WTC11 (cell line): ENCODE results near the gene AGXT. TPM values are rescaled to one million over a fixed set of nuclear protein-coding genes. Genes with fewer than 3 reads are reported as not detected.

Experiments
- ATAC-seq: fragments of 200-7000 bp; cut with Tn5 transposase; 2 replicates; pipeline ENCODE4 v1.10.0; 2021; ENCODE audit warnings: mild to moderate bottlenecking, moderate library complexity
- CTCF ChIA-PET: fragments of 300-600 bp; sonication (Branson Sonifier 250); formaldehyde crosslinking; loops from one replicate; lab custom pipeline; 2021; ENCODE audit warnings: antibody characterized with exemption; lab: Charles Lee
- POLR2A ChIA-PET: fragments of 350-600 bp; sonication (Branson Sonifier 250); formaldehyde crosslinking; loops from one replicate; lab custom pipeline; 2021; ENCODE audit warnings: antibody characterized with exemption; lab: Charles Lee
- DNase-seq: peaks from one replicate; pipeline ENCODE4 v3.0.0; 2021; ENCODE audit warnings: low spot score
- H3K27ac Mint-ChIP-seq: 2 replicates; pipeline ENCODE4 v1.8.0; 2021; ENCODE audit warnings: mixed read lengths
- H3K27me3 Mint-ChIP-seq: 2 replicates; pipeline ENCODE4 v1.8.0; 2021; ENCODE audit warnings: low read depth, mild to moderate bottlenecking, moderate library complexity, mixed read lengths
- H3K36me3 Mint-ChIP-seq: 2 replicates; pipeline ENCODE4 v1.8.0; 2021; ENCODE audit warnings: mixed read lengths
- H3K4me1 Mint-ChIP-seq: 2 replicates; pipeline ENCODE4 v1.8.0; 2022; ENCODE audit warnings: mixed read lengths
- H3K4me3 Mint-ChIP-seq: 2 replicates; pipeline ENCODE4 v1.8.0; 2021; ENCODE audit warnings: mild to moderate bottlenecking, moderate library complexity, mixed read lengths
- H3K9me3 Mint-ChIP-seq: 2 replicates; pipeline ENCODE4 v1.8.0; 2021; ENCODE audit warnings: mixed read lengths
- ESRRA ChIP-seq: sonication (generic); formaldehyde crosslinking; IDR thresholded peaks from 2 replicates; pipeline ENCODE4 v1.8.1; 2022; ENCODE audit warnings: mild to moderate bottlenecking, missing genetic modification reagents, borderline replicate concordance
- HMGA2 ChIP-seq: fragments of 250-450 bp; sonication (Bioruptor Pico); IDR thresholded peaks from 2 replicates; pipeline ENCODE4 v1.4.0; 2021; ENCODE audit warnings: mild to moderate bottlenecking, moderate library complexity
- IRF2 ChIP-seq: sonication (generic); formaldehyde crosslinking; IDR thresholded peaks from 2 replicates; pipeline ENCODE4 v1.8.0; 2022; ENCODE audit warnings: low read depth, missing genetic modification reagents, borderline replicate concordance
- JUN ChIP-seq: sonication (generic); formaldehyde crosslinking; IDR thresholded peaks from 2 replicates; pipeline ENCODE4 v1.8.0; 2023; ENCODE audit warnings: mild to moderate bottlenecking, missing genetic modification reagents
- NFE2L1 ChIP-seq: sonication (generic); formaldehyde crosslinking; IDR thresholded peaks from 2 replicates; pipeline ENCODE4 v1.8.1; 2023; ENCODE audit warnings: missing genetic modification reagents
- NFYB ChIP-seq: sonication (generic); formaldehyde crosslinking; conservative IDR thresholded peaks from 2 replicates; pipeline ENCODE4 v1.8.0; 2022; ENCODE audit warnings: low read depth, missing genetic modification reagents
- RORB ChIP-seq: fragments of 250-450 bp; sonication (Bioruptor Pico); IDR thresholded peaks from 2 replicates; pipeline ENCODE4 v1.9.0; 2021; ENCODE audit warnings: mild to moderate bottlenecking
- SOX15 ChIP-seq: fragments of 250-450 bp; sonication (Bioruptor Pico); IDR thresholded peaks from 2 replicates; pipeline ENCODE4 v1.9.0; 2021; ENCODE audit warnings: mild to moderate bottlenecking
- ZNF219 ChIP-seq: sonication (generic); formaldehyde crosslinking; IDR thresholded peaks from 2 replicates; pipeline ENCODE4 v1.8.0; 2023; ENCODE audit warnings: missing genetic modification reagents, mild to moderate bottlenecking, borderline replicate concordance
- ZNF396 ChIP-seq: fragments of 250-450 bp; sonication (Bioruptor Pico); IDR thresholded peaks from 2 replicates; pipeline ENCODE4 v1.8.0; 2021; ENCODE audit warnings: mild to moderate bottlenecking, moderate library complexity, borderline replicate concordance
- ZNF416 ChIP-seq: fragments of 250-450 bp; sonication (Bioruptor Pico); IDR thresholded peaks from 2 replicates; pipeline ENCODE4 v1.9.0; 2021; ENCODE audit warnings: mild to moderate bottlenecking, inconsistent platforms
- total RNA-seq: library from RNA; stranded (reverse); gene quantifications from 3 replicates; pipeline ENCODE4 v1.2.3, GENCODE V29; 2021
- TF ChIP-seq, protein P1 (sequence below): sonication (generic); formaldehyde crosslinking; IDR thresholded peaks from 2 replicates; pipeline ENCODE4 v1.8.0; 2023; ENCODE audit warnings: missing genetic modification reagents, mild to moderate bottlenecking, borderline replicate concordance
- TF ChIP-seq, protein P2 (sequence below): fragments of 200-600 bp; IDR thresholded peaks from 2 replicates; pipeline ENCODE4 v1.8.0; 2022; ENCODE audit warnings: antibody characterized with exemption
- TF ChIP-seq, protein P3 (sequence below): sonication (generic); formaldehyde crosslinking; IDR thresholded peaks from 2 replicates; pipeline ENCODE4 v1.8.1; 2022; ENCODE audit warnings: low read depth, mild to moderate bottlenecking, moderate library complexity, missing genetic modification reagents, borderline replicate concordance
- TF ChIP-seq, protein P4 (sequence below): sonication (generic); formaldehyde crosslinking; IDR thresholded peaks from 2 replicates; pipeline ENCODE4 v1.8.1; 2023; ENCODE audit warnings: mild to moderate bottlenecking, missing genetic modification reagents, moderate library complexity
- TF ChIP-seq, protein P5 (sequence below): sonication (generic); formaldehyde crosslinking; IDR thresholded peaks from 2 replicates; pipeline ENCODE4 v1.8.1; 2022; ENCODE audit warnings: mild to moderate bottlenecking, missing genetic modification reagents, moderate library complexity, borderline replicate concordance
- TF ChIP-seq, protein P6 (sequence below): fragments of 250-450 bp; sonication (Bioruptor Pico); IDR thresholded peaks from 2 replicates; pipeline ENCODE4 v1.9.0; 2021; ENCODE audit warnings: mild to moderate bottlenecking
- TF ChIP-seq, protein P7 (sequence below): sonication (generic); formaldehyde crosslinking; IDR thresholded peaks from 2 replicates; pipeline ENCODE4 v1.8.1; 2022; ENCODE audit warnings: mild to moderate bottlenecking, moderate library complexity, missing genetic modification reagents
- TF ChIP-seq, protein P8 (sequence below): fragments of 250-450 bp; sonication (Bioruptor Pico); IDR thresholded peaks from 2 replicates; pipeline ENCODE4 v1.9.0; 2021; ENCODE audit warnings: mild to moderate bottlenecking

AGXT gene
- total RNA-seq, 1 experiment from 2014 or later: 0.24 TPM

DNA sequence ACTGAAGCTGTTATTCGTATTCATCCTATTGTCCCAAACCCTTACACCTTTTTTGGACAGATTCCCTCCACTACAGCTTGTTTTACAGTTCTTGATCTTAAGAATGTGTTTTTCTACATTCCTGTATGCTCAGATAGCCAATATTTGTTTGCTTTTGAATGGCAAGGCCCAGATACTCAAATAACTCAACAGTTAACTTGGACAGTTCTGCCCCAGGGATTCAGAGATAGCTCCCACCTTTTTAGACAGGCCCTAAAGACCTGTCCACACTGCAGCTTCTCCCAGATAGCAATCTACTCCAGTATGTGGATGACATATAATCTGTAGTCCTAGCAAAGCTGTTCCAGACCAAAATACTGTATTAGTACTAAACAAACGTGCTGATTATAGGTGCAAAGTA lies 7.1 kb upstream of the AGXT start:
- Mint-ChIP-seq H3K27ac (no peak overlapping the region), H3K36me3 (no peaks in the 10 kb centered on the region), H3K27me3 (no peaks in the 10 kb centered on the region; the same call in 1 of the 2 replicates), H3K4me1 (no peaks in the 10 kb centered on the region), H3K4me3 (no peak overlapping the region), H3K9me3 (no peaks in the 10 kb centered on the region)
- TF ChIP-seq, protein P1, sequence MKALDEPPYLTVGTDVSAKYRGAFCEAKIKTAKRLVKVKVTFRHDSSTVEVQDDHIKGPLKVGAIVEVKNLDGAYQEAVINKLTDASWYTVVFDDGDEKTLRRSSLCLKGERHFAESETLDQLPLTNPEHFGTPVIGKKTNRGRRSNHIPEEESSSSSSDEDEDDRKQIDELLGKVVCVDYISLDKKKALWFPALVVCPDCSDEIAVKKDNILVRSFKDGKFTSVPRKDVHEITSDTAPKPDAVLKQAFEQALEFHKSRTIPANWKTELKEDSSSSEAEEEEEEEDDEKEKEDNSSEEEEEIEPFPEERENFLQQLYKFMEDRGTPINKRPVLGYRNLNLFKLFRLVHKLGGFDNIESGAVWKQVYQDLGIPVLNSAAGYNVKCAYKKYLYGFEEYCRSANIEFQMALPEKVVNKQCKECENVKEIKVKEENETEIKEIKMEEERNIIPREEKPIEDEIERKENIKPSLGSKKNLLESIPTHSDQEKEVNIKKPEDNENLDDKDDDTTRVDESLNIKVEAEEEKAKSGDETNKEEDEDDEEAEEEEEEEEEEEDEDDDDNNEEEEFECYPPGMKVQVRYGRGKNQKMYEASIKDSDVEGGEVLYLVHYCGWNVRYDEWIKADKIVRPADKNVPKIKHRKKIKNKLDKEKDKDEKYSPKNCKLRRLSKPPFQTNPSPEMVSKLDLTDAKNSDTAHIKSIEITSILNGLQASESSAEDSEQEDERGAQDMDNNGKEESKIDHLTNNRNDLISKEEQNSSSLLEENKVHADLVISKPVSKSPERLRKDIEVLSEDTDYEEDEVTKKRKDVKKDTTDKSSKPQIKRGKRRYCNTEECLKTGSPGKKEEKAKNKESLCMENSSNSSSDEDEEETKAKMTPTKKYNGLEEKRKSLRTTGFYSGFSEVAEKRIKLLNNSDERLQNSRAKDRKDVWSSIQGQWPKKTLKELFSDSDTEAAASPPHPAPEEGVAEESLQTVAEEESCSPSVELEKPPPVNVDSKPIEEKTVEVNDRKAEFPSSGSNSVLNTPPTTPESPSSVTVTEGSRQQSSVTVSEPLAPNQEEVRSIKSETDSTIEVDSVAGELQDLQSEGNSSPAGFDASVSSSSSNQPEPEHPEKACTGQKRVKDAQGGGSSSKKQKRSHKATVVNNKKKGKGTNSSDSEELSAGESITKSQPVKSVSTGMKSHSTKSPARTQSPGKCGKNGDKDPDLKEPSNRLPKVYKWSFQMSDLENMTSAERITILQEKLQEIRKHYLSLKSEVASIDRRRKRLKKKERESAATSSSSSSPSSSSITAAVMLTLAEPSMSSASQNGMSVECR: no peak
- TF ChIP-seq, protein P2, sequence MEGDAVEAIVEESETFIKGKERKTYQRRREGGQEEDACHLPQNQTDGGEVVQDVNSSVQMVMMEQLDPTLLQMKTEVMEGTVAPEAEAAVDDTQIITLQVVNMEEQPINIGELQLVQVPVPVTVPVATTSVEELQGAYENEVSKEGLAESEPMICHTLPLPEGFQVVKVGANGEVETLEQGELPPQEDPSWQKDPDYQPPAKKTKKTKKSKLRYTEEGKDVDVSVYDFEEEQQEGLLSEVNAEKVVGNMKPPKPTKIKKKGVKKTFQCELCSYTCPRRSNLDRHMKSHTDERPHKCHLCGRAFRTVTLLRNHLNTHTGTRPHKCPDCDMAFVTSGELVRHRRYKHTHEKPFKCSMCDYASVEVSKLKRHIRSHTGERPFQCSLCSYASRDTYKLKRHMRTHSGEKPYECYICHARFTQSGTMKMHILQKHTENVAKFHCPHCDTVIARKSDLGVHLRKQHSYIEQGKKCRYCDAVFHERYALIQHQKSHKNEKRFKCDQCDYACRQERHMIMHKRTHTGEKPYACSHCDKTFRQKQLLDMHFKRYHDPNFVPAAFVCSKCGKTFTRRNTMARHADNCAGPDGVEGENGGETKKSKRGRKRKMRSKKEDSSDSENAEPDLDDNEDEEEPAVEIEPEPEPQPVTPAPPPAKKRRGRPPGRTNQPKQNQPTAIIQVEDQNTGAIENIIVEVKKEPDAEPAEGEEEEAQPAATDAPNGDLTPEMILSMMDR: no peak
- TF ChIP-seq SOX15 (CRISPR knock-in tag) (no peak), ZNF416 (CRISPR knock-in tag) (no peak), NFYB (CRISPR knock-in tag) (no peak), ZNF396 (CRISPR knock-in tag) (no peak)
- TF ChIP-seq, protein P3, sequence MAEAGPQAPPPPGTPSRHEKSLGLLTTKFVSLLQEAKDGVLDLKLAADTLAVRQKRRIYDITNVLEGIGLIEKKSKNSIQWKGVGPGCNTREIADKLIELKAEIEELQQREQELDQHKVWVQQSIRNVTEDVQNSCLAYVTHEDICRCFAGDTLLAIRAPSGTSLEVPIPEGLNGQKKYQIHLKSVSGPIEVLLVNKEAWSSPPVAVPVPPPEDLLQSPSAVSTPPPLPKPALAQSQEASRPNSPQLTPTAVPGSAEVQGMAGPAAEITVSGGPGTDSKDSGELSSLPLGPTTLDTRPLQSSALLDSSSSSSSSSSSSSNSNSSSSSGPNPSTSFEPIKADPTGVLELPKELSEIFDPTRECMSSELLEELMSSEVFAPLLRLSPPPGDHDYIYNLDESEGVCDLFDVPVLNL: no peak
- ChIA-PET POLR2A (interaction anchor here (0.5 kb wide), 1 partner anchor 626 kb away, joined by 7 read pairs; no protein-coding TSS in a partner anchor), CTCF (interaction anchor here (2.5 kb wide), 1 partner anchor 10 kb away, joined by 16 read pairs; no protein-coding TSS in a partner anchor)
- ATAC-seq (no peak), DNase-seq (no peak)

DNA sequence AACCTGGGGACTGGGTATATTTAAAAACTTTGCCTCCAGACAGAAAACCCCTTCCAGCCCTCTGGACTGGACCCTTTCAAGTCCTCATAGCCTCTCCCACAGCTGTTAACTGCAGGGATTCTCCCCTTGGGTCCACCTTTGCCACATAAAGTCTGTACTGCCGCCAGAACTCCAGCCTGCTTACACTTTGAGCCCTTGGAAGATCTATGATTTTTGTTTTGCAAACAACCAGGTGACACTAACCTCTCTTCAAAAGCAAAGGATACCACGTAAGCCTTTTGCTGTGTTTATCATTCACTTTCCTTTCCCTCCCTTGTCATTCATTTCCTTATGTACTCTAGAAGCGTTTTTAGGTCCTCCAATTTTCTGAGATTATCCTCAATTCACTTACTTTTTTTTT lies 4.1 kb upstream of the AGXT start:
- ChIA-PET CTCF (interaction anchor here (0.7 to 1.8 kb wide), 2 partner anchors 50 to 606 kb away, joined by 3 to 7 read pairs; no protein-coding TSS in a partner anchor), POLR2A (no interaction called here)
- H3K27me3 Mint-ChIP-seq: no peaks in the 10 kb centered on the region; the same call in 1 of the 2 replicates
- no peak overlapping the region for H3K27ac Mint-ChIP-seq
- DNase-seq (no peak), ATAC-seq (no peak)
- H3K9me3 Mint-ChIP-seq: no peaks in the 10 kb centered on the region
- no peaks in the 10 kb centered on the region for H3K4me1 Mint-ChIP-seq
- H3K36me3 Mint-ChIP-seq: no peaks in the 10 kb centered on the region
- H3K4me3 Mint-ChIP-seq: no peak overlapping the region
- TF ChIP-seq, protein P4, sequence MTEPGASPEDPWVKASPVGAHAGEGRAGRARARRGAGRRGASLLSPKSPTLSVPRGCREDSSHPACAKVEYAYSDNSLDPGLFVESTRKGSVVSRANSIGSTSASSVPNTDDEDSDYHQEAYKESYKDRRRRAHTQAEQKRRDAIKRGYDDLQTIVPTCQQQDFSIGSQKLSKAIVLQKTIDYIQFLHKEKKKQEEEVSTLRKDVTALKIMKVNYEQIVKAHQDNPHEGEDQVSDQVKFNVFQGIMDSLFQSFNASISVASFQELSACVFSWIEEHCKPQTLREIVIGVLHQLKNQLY (CRISPR knock-in tag): no peak
- TF ChIP-seq, protein P5, sequence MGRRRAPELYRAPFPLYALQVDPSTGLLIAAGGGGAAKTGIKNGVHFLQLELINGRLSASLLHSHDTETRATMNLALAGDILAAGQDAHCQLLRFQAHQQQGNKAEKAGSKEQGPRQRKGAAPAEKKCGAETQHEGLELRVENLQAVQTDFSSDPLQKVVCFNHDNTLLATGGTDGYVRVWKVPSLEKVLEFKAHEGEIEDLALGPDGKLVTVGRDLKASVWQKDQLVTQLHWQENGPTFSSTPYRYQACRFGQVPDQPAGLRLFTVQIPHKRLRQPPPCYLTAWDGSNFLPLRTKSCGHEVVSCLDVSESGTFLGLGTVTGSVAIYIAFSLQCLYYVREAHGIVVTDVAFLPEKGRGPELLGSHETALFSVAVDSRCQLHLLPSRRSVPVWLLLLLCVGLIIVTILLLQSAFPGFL (CRISPR knock-in tag): no peak
- TF ChIP-seq HMGA2 (no peak), JUN (CRISPR knock-in tag) (no peak), ESRRA (CRISPR knock-in tag) (no peak), NFE2L1 (CRISPR knock-in tag) (no peak), RORB (CRISPR knock-in tag) (no peak), ZNF219 (CRISPR knock-in tag) (no peak), IRF2 (CRISPR knock-in tag) (no peak)
- TF ChIP-seq, protein P6, sequence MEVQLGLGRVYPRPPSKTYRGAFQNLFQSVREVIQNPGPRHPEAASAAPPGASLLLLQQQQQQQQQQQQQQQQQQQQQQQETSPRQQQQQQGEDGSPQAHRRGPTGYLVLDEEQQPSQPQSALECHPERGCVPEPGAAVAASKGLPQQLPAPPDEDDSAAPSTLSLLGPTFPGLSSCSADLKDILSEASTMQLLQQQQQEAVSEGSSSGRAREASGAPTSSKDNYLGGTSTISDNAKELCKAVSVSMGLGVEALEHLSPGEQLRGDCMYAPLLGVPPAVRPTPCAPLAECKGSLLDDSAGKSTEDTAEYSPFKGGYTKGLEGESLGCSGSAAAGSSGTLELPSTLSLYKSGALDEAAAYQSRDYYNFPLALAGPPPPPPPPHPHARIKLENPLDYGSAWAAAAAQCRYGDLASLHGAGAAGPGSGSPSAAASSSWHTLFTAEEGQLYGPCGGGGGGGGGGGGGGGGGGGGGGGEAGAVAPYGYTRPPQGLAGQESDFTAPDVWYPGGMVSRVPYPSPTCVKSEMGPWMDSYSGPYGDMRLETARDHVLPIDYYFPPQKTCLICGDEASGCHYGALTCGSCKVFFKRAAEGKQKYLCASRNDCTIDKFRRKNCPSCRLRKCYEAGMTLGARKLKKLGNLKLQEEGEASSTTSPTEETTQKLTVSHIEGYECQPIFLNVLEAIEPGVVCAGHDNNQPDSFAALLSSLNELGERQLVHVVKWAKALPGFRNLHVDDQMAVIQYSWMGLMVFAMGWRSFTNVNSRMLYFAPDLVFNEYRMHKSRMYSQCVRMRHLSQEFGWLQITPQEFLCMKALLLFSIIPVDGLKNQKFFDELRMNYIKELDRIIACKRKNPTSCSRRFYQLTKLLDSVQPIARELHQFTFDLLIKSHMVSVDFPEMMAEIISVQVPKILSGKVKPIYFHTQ (CRISPR knock-in tag): no peak
- TF ChIP-seq, protein P7, sequence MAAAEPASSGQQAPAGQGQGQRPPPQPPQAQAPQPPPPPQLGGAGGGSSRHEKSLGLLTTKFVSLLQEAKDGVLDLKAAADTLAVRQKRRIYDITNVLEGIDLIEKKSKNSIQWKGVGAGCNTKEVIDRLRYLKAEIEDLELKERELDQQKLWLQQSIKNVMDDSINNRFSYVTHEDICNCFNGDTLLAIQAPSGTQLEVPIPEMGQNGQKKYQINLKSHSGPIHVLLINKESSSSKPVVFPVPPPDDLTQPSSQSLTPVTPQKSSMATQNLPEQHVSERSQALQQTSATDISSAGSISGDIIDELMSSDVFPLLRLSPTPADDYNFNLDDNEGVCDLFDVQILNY (CRISPR knock-in tag): no peak
- TF ChIP-seq, protein P2: no peak
- TF ChIP-seq, protein P8, sequence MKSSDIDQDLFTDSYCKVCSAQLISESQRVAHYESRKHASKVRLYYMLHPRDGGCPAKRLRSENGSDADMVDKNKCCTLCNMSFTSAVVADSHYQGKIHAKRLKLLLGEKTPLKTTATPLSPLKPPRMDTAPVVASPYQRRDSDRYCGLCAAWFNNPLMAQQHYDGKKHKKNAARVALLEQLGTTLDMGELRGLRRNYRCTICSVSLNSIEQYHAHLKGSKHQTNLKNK (CRISPR knock-in tag): no peak
